ENCODE measurements around the gene GNS.

GNS gene

DNA sequence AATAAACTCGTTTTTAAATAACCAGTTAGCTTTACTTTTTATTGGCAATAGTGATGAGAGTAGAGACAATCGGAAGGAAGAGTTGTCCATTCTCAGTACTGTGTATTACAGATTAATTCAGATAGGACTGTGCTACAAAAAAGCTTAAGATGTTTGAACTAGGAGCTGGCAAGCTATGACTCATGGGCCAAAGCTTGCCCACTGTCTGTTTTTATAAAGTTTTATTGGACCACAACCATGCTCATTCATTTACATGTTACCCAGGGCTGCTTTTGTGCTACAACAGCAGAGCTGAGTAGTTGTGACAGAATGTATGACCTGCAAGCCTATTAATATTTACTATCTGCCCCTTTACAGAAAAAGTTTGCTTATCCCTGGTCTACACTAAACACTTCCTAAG lies 19.4 kb downstream of the GNS start:
- in situ Hi-C loops (cut with MboI; ENCODE audit: low sequenced_read_pairs) = no loop called here

DNA sequence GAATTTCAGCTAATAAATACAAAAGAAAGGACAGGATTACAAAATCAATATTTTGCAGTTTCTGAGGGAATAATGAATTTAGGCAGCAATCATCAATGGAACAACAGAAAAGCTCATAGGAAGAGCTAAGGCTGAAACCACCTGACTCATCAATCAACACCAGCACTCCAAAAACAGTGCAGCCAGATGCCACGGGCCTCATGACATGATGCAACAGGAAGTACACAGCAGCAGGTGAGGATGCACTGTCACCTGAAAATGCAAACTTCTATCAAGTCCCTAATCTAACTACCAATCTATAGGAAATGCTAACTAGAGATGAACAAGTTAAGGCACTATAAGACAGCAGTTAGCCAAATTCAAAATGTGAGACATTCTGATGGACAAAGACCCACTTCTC lies 21.7 kb downstream of the GNS start:
- in situ Hi-C loops (cut with MboI; ENCODE audit: low sequenced_read_pairs) = no loop called here

DNA sequence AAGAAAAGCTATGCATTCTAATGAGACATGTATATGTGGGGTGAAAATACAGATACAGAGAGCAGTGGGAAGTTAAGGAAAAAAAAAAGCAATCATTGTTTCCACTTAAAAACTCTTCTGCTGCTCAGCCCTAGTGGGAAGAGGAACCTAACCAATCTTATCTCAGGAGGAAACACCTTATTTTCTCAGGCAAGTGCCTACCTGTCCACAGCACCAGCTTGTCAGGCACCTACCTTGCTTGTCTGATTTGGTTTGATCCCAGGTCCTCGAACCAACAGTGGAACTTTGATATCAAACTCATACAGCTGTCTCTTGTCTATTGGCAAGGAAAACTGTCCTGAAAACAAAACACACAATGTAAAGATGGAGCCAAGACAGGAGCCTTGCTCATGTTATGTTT lies 22.4 kb downstream of the GNS start:
- in situ Hi-C loops (cut with MboI; ENCODE audit: low sequenced_read_pairs) = no loop called here

DNA sequence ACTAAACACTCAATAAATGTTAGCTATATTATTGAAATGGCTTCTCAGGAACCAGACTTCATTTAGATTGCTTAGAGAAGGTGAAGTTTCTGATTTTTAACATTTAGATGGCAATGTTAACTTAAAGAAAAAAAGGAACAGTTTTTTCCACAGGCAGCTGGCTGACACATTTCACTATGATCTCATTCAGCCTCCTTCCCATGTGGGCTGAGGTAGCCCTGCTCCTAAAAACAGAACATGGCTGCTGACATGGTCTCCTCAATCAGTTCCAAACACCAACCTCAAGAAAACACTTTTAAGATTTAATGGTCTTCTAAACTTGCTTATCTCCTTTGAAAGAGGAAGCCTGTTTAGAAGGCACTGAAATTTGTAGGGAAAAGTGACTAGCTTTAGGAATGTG lies 23.8 kb downstream of the GNS start:
- in situ Hi-C loops (cut with MboI; ENCODE audit: low sequenced_read_pairs) = no loop called here

DNA sequence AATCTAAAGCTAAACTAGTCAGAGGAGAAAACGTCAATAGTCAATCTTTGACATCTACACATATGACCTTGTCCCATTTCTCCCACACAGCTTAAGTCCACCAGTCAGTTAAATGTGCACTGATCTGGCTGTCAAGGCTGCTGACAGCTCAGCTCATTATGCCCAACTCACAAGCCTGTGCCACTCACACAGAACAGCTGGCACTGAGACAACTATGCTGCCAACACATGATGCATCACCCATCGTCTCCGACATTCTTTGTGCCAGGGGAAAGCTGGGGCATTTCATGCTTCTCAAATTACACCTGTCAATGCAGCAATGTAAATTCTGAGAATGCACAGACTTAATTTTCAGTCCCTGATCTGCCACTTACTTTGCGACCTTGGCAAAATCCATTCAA lies 25.3 kb downstream of the GNS start:
- in situ Hi-C loops (cut with MboI; ENCODE audit: low sequenced_read_pairs) = no loop called here

DNA sequence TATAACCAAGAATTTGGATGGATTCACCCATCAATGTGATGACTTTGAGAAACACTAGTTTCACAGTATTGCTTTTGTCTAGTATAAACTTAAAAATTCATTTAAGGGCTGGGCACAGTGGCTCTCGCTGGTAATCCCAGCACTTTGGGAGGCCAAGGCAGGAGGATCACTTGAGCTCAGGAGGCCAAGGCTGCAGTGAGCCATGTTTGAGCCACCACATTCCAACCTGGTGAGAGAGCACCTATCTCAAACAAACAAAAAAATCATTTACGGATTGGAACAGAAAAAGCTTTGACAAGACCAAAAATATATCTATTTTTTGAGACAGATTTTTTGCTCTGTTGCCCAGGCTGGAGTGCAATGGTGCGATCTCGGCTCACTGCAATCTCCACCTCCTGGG lies 27.5 kb downstream of the GNS start:
- in situ Hi-C loops (cut with MboI; ENCODE audit: low sequenced_read_pairs) = no loop called here

DNA sequence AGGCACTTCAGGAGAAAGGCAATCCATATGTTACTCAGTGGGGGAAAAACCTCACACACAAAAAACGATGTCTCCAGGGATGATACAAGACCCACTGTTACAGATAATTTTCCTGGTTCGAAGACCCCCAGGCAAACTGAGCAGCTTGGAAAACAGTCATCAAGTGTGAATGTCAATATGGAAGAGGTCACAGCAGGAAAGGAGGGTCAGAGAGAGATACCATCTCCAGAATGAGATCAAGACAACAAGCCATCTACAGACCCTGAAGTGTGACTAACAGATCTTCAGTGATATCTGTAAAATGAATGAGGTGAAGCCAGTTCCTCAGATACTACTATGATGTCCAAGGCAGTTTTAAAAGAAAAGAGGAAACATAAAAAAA lies 28.6 kb downstream of the GNS start:
- in situ Hi-C loops (cut with MboI; ENCODE audit: low sequenced_read_pairs) = no loop called here

DNA sequence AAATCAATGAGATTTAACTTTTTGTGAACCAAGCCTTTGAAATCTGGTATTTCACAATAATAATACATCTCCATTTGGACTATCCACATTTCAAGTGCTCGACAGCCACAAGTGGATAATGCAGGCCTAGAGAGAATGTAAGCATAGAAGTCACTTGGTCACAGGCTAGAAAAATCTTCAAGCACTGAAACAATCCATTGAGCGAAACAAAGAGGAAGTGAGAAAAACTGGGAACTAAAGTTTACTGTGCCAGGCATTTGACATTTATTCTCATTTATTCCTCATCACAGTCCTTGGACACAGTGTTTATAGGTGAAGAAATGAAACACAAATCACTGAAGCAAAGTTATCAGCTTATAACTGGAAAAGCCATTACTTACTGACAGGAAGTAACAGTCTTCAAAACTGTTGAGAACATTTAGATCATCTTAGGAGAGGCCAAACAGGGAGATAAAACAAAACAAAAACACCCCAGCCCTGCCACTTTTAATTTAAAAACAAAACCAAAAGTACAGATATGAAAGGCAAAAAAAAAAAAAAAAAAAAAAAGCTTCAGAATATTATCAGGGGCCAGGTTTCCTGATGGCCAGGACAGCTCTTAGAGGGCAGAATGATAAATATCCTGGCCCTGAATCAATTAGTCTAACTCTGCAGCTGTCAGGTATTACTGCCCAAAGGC lies 29.2 kb downstream of the GNS start:
- in situ Hi-C loops (cut with MboI; ENCODE audit: low sequenced_read_pairs) = no loop called here

DNA sequence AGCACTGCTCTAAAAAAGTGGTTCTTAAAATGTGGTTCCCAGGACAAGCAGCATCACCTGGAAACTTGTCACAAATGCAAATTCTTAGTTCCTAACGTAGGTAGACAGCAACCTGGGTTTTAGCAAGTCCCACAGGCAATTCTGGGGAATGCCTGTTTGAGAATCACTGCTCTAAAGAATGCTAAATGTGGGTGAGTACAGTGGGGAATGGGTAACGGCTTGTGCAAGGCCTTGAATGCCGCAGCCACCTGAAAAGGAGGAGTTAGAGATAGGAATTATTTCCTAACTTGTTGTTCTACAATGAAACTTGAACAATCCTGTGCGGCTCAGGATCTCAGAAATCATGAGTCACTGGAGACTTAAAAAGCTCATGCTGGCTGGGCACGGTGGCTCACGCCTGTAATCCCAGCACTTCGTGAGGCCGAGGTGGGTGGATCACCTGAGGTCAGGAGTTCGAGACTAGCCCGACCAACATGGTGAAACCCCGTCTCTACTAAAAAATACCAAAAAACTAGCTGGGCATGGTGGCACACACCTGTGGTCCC lies 34.9 kb downstream of the GNS start:
- in situ Hi-C loops (cut with MboI; ENCODE audit: low sequenced_read_pairs) = no loop called here

DNA sequence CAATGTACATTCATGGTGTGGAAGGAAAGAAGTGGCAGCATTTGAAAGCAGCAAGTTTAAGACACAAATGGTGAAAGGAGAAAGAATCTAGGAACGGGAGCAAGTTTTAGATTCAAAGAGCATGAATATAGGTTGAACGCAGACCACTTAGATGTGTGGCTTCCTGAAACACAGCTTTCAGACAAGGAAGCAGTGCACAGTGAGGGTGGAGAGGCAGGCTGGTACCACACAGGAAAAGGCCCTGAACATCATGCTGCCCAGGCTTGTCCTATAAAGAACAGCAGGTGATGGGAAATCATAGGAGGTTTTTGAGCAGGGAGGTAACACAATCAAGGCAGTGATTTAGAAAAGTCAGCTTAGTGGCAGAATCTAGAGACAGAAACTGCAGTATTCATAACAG lies 35.6 kb downstream of the GNS start:
- in situ Hi-C loops (cut with MboI; ENCODE audit: low sequenced_read_pairs) = no loop called here

DNA sequence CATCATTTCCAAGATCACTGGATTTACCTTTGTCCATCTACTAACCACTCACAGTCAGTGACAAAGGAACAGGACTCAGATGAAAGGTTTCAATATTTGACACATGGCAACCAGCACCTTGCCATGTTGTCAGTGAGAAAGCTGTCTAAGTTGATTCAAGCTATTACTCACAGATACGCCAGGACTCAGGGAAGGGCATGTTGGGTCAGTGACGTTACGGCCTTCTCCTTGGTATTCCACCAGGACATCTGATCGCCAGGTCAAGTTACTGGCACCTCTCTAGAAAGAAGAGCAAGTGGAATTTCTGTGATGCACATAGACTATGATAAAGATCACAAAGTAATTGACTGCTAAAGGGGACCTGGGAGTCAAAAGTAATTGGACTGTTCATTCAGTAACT lies 36.4 kb downstream of the GNS start:
- in situ Hi-C loops (cut with MboI; ENCODE audit: low sequenced_read_pairs) = no loop called here

DNA sequence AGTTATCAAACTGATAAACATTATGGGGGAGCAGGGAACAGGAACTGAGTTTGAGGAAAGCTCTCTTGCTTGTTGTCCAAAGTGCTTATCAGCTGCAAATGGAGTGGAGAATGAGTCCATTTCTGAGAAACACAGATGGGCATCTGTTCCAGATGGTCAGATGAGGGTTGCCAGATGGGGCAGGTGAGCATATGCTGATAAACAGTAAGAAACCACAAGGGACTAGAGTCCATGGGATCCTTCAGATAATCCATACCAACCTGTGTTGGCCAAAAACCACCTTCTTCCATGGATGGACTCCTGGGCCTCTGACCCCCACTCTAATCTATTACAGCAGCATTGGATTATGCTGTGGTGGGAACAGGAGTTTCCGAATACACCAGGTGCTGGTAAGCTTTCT lies 38.3 kb downstream of the GNS start:
- in situ Hi-C loops (cut with MboI; ENCODE audit: low sequenced_read_pairs) = no loop called here

DNA sequence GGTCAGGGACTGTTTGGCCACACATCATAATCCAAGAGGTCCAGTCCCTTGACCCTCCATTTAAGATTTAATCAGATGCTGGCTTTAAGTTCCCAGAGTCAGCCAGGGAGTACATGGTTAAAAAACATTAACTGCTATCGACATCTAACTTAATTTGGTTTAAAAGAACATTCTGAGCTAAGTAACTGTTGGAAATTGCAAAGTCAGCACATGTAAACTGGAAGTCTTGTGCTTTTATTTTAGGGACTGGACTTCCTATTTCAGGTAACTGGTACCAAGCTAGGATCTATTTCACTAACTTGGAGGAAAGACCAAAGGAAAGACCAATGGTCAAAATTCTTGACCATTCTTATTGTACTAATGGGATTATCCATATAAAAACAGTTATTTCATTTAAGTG lies 40.6 kb downstream of the GNS start:
- in situ Hi-C loops (cut with MboI; ENCODE audit: low sequenced_read_pairs) = no loop called here

DNA sequence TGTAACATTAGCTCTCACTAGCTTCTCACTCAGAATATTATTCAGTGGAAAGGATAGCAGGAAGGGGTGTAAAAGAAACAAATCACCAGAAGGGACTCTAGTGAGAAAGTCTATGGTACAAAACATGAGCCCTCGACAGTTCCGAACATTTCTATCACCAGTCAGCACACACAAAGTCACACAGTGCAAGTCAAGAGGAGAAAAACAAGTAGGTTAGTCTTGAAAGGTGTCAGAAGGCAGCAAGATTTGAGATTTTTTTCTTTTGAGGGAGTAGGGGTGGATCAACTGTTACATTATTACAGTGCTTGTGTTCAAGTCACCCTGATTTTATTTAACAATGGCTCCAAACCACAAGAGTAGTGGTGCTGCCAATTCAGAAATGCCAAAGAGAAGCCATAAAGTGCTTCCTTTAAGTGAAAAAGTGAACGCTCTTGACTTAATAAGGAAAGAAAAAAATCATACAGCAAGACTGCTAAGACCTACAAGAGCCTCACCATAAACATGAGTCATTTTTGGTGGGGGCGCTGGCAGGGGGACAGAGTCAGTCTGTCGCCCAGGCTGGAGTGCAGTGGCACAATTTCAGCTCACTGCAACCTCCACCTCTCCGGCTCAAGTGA lies 42.3 kb downstream of the GNS start:
- in situ Hi-C loops (cut with MboI; ENCODE audit: low sequenced_read_pairs) = no loop called here

DNA sequence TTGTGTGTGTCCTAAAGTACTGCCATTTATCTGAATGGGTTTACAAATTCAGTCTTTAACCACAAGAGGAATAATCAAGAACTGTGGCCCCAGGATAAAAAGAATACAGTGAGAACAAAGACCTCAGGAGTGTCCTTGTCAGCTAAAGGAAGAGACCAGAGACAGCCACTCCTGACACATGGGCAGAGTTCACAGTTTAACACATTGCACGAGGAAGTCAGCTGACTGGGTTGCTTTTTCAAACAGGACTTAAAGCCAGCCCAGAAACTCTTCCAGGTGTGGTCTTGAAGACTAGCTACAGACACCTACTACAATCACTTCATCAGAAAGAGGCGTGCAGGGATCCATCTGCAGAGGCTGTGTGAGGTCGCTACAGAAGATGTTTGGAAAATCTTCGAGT lies 42.8 kb downstream of the GNS start:
- in situ Hi-C loops (cut with MboI; ENCODE audit: low sequenced_read_pairs) = no loop called here

DNA sequence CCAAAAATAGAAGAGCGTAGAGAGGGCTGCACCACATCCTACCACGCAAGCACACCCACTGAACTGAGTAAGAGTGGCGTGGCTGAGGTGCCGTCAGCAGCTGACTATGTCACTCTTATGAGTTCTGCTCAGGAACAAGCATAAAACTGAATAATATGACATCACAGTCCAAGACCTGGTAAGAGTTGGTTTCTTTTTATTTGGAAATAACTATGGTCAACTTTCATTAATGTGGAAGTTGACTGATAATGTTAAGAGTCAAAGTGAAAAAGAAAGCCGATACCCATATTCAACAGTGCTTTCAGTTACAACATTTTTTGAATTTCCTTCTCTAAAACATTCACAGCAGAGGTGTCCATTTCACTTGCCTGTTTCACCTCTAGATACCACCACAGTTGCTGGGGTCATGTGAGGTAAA lies 44.6 kb downstream of the GNS start:
- in situ Hi-C loops (cut with MboI; ENCODE audit: low sequenced_read_pairs) = no loop called here

DNA sequence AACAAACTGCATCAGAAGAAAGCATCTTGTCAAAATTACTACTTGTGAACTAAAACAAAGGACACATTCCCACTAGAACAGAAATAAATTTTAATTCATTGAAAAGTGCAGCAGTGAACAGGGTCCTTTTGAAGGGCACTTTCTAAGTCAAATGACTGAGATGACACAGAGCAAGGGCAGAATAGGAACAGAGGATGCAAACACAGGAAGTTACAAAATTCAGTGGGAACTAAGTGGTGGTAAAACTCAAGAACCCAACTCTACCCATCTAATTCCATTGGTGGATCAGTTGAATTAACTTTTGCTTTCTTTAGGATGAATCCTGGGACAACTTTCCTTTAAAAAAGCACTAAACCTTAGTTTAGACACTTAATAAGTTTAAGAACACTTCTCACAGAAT lies 45.8 kb downstream of the GNS start:
- in situ Hi-C loops (cut with MboI; ENCODE audit: low sequenced_read_pairs) = no loop called here

DNA sequence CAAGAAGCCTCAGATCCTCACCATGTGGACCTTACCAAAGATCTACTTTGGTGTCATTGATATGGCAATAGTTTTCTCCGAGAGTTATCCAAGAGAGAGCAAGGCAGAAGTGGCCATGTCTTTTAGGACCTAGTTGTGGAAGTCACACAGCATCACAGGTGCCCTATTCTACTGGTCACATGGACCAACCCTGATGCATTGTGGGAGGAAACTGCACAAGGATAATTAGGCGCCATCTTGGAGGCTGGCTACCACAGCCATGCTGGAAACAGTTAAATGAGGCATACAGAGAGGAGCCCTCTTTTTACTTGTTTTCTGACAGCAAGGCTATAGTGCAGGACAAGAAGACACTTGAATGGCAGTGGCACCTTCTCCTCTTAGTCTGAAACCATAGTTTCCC lies 49.8 kb downstream of the GNS start:
- in situ Hi-C loops (cut with MboI; ENCODE audit: low sequenced_read_pairs) = no loop called here

DNA sequence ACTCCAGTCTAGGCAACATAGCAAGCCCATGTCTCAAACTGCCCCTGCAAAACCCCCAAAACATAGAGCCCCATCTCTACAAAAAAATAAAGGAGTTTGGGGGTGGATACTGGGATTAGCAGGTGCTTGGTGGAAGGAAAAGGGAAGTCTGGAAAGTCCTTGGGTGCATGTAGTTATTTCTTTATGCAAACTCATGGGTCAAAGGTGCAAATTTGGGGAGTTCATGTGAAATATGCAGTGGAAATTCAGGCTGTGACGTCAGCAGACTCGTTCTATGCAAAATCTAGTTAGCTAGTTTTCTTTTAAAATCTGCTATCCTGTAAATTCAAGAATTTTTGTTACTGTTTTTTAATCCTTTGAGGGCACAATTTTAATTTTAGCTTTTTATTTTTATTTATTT lies 51.3 kb downstream of the GNS start:
- in situ Hi-C loops (cut with MboI; ENCODE audit: low sequenced_read_pairs) = no loop called here

DNA sequence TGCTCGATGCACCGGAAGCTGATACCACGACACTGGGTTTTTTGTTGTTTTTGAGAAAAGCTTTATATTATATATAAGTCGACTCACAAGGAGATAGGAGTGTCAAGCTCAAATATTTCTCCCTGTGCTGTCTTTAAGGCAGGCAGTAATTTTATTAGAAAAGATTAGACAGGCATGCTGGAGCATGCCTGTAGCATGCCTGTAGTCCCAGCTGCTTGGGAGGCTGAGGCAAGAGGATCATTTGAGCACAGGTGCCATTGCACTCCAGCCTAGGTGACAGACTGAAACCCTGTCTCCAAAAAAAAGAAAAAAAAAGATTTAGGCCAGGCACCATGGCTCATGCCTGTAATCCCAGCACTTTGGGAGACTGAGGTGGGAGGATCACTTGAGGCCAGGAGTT lies 51.8 kb downstream of the GNS start:
- in situ Hi-C loops (cut with MboI; ENCODE audit: low sequenced_read_pairs) = no loop called here

DNA sequence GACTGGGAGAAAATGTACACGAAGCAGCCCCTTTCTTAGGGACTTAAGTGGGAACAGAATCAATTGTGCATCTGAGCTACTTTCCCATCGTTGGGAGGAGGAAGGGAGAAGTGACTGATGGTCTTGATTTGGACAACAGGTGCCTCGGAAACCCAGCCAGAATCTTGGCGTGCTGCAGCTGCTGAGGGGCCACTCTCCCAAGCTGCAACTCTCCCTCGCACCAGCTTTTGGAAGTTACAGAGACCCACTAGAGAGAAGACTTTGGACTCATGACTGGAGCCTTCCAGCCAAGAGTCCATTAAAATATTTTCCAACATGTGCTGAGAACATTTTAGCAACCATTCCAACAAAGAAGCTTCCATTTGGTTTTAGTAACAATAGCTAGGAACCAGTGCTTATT lies 52.3 kb downstream of the GNS start:
- in situ Hi-C loops (cut with MboI; ENCODE audit: low sequenced_read_pairs) = no loop called here

DNA sequence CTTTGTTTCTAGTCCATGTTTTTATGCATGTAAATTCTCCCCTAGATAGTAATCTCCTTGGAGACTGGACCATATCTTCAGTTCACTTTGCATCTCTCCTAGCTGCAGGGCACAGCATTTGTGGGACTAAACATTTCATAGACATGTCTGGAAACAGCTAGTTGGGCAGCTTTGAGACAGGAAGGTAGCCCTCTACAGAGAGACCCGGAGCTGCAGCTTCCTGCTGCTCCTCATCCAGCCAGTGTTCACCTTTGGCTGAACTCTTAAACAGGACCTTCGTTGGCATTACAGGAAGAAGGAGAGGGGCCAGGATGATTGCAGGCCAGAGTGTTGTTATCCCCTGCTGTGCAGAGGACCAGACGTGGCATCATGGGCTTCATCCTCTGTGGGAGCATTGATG lies 52.9 kb downstream of the GNS start:
- in situ Hi-C loops (cut with MboI; ENCODE audit: low sequenced_read_pairs) = no loop called here

DNA sequence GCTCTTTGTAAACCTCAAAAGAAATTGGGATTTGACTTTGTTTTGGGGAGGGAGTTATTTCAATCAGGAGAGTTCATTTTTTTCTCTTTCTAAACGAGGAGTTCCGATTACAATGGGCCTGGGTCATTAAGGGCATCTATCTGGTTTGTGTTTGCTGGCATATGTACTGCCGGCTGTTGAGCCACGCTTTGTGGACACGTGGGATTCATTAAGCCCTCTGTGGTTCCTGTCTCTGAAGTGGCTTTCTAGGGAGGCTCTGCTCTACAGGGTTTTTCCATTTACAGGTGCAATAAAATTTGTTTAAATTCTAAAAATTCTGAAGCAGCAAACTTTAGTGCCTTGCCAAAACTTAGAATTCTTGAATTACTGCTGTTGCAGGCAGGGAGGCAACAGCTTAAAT lies 57.9 kb downstream of the GNS start:
- in situ Hi-C loops (cut with MboI; ENCODE audit: low sequenced_read_pairs) = no loop called here
